Measurements from ENCODE around the gene PA2G4. TPM values are rescaled to one million over a fixed set of nuclear protein-coding genes. Genes with fewer than 3 reads are reported as not detected.

PA2G4 gene
- polyA plus RNA-seq, 1 donor from 2014 or later = 115 TPM

GRCh38 chr12:56078931-56079722 is 25.2 kb upstream of the PA2G4 start:
- no peaks in the 10 kb centered on the region for H3K9me3 ChIP-seq (ENCODE audit: low read length)
- H3K36me3 ChIP-seq (ENCODE audit: insufficient read depth, low read length) = no peaks in the 10 kb centered on the region
- H3K27me3 ChIP-seq (ENCODE audit: insufficient read depth, low read depth, low read length) = peaks cover 43% of the 10 kb centered on the region
- H3K9ac ChIP-seq (ENCODE audit: low read length) = peak overlapping the region; percentile 47
- TF ChIP-seq TAF1 (IDR thresholded peaks at IDR 0.05; ENCODE audit: low read depth) = no peak
- TF ChIP-seq MXI1 (conservative IDR thresholded peaks at IDR 0.05; ENCODE audit: poor library complexity, severe bottlenecking) = no peak
- no peak for TF ChIP-seq EZH2 (IDR thresholded peaks at IDR 0.05; ENCODE audit: borderline replicate concordance, insufficient read depth, low read length, poor library complexity, severe bottlenecking)
- TF ChIP-seq RAD21 (conservative IDR thresholded peaks at IDR 0.05) = no peak
- TF ChIP-seq, protein P1, sequence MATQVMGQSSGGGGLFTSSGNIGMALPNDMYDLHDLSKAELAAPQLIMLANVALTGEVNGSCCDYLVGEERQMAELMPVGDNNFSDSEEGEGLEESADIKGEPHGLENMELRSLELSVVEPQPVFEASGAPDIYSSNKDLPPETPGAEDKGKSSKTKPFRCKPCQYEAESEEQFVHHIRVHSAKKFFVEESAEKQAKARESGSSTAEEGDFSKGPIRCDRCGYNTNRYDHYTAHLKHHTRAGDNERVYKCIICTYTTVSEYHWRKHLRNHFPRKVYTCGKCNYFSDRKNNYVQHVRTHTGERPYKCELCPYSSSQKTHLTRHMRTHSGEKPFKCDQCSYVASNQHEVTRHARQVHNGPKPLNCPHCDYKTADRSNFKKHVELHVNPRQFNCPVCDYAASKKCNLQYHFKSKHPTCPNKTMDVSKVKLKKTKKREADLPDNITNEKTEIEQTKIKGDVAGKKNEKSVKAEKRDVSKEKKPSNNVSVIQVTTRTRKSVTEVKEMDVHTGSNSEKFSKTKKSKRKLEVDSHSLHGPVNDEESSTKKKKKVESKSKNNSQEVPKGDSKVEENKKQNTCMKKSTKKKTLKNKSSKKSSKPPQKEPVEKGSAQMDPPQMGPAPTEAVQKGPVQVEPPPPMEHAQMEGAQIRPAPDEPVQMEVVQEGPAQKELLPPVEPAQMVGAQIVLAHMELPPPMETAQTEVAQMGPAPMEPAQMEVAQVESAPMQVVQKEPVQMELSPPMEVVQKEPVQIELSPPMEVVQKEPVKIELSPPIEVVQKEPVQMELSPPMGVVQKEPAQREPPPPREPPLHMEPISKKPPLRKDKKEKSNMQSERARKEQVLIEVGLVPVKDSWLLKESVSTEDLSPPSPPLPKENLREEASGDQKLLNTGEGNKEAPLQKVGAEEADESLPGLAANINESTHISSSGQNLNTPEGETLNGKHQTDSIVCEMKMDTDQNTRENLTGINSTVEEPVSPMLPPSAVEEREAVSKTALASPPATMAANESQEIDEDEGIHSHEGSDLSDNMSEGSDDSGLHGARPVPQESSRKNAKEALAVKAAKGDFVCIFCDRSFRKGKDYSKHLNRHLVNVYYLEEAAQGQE (IDR thresholded peaks at IDR 0.05; ENCODE audit: borderline replicate concordance) = no peak
- peak; percentile 23 for TF ChIP-seq SMC3 (conservative IDR thresholded peaks at IDR 0.05; ENCODE audit: poor library complexity)
- no peak for TF ChIP-seq EP300 (conservative IDR thresholded peaks at IDR 0.05; ENCODE audit: poor library complexity, severe bottlenecking)
- no peak for TF ChIP-seq POLR2AphosphoS5 (IDR thresholded peaks at IDR 0.05)
- TF ChIP-seq CTCF (IDR thresholded peaks at IDR 0.05; ENCODE audit: poor library complexity, severe bottlenecking) = peak; percentile 73
- H4K20me1 ChIP-seq (ENCODE audit: insufficient read depth) = no peaks in the 10 kb centered on the region
- no peak overlapping the region for H3K27ac ChIP-seq (ENCODE audit: low read length)
- peak overlapping the region; percentile 80 for H3K4me2 ChIP-seq (ENCODE audit: low read length)
- H3F3A ChIP-seq (ENCODE audit: insufficient read depth, low read length, poor library complexity, severe bottlenecking) = no peaks in the 10 kb centered on the region
- H2AFZ ChIP-seq (ENCODE audit: low read depth, low read length) = no peak overlapping the region
- H3K9me2 ChIP-seq (ENCODE audit: insufficient read depth, low read length) = no peaks in the 10 kb centered on the region
- no peaks in the 10 kb centered on the region for H3K79me2 ChIP-seq (replicated peaks; ENCODE audit: insufficient read depth, low read length)
- H3K4me3 ChIP-seq (ENCODE audit: low read length) = peak overlapping the region; percentile 70

DNA sequence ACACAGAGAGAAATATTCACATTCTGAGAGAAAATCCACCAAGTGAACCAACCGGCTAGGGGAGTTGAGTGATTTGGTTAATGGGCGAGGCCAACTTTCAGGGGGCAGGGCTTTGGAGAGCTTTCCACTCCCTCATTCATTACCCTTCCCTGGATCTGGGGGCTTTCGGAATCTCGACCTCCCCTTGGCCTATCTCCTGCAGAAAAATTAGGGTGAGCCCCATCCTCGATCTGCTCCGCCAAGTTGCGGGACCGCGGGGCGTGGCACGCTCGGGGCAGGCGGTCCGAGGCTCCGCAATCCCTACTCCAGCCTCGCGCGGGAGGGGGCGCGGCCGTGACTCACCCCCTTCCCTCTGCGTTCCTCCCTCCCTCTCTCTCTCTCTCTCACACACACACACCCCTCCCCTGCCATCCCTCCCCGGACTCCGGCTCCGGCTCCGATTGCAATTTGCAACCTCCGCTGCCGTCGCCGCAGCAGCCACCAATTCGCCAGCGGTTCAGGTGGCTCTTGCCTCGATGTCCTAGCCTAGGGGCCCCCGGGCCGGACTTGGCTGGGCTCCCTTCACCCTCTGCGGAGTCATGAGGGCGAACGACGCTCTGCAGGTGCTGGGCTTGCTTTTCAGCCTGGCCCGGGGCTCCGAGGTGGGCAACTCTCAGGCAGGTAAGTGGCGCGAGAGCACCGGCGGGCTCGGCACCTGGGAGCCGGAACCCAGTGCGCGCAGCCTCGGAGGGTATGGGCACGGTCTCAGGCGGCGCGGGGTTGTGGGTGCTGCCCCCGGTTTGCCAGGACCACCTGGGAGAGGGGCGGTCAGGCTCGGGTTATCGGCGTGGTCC is 24.4 kb upstream of the PA2G4 start, which contains the start of gene ERBB3:
ERBB3 (plus strand) TSS at position 443 of the 833 bp plus-strand sequence; CDS start at position 579, 136 bp downstream.
- peak within 1 kb of the TSS; percentile 80 for H3K4me2 ChIP-seq (ENCODE audit: low read length)
- H3K9ac ChIP-seq (ENCODE audit: low read length) = peak within 1 kb of the TSS; percentile 47
- peak within 1 kb of the TSS; percentile 70 for H3K4me3 ChIP-seq (ENCODE audit: low read length)
- no peak within 1 kb of the TSS for H3K27ac ChIP-seq (ENCODE audit: low read length)
- H3K27me3 ChIP-seq (ENCODE audit: insufficient read depth, low read depth, low read length) = peaks cover 43% of the 10 kb centered on the region
- TF ChIP-seq, protein P1 (IDR thresholded peaks at IDR 0.05; ENCODE audit: borderline replicate concordance) = no peak
- TF ChIP-seq TAF1 (IDR thresholded peaks at IDR 0.05; ENCODE audit: low read depth) (no peak), EP300 (conservative IDR thresholded peaks at IDR 0.05; ENCODE audit: poor library complexity, severe bottlenecking) (no peak), RAD21 (conservative IDR thresholded peaks at IDR 0.05) (no peak), POLR2AphosphoS5 (IDR thresholded peaks at IDR 0.05) (no peak), EZH2 (IDR thresholded peaks at IDR 0.05; ENCODE audit: borderline replicate concordance, insufficient read depth, low read length, poor library complexity, severe bottlenecking) (no peak), MXI1 (conservative IDR thresholded peaks at IDR 0.05; ENCODE audit: poor library complexity, severe bottlenecking) (no peak), CTCF (IDR thresholded peaks at IDR 0.05; ENCODE audit: poor library complexity, severe bottlenecking) (no peak)
- no peaks in the 10 kb centered on the region for H3F3A ChIP-seq (ENCODE audit: insufficient read depth, low read length, poor library complexity, severe bottlenecking)
- H3K9me3 ChIP-seq (ENCODE audit: low read length) = no peaks in the 10 kb centered on the region
- peak within 1 kb of the TSS; percentile 33 for H2AFZ ChIP-seq (ENCODE audit: low read depth, low read length)
- no peaks in the 10 kb centered on the region for H3K36me3 ChIP-seq (ENCODE audit: insufficient read depth, low read length)
- H3K79me2 ChIP-seq (replicated peaks; ENCODE audit: insufficient read depth, low read length) = no peaks in the 10 kb centered on the region
- no peaks in the 10 kb centered on the region for H4K20me1 ChIP-seq (ENCODE audit: insufficient read depth)
- H3K9me2 ChIP-seq (ENCODE audit: insufficient read depth, low read length) = no peaks in the 10 kb centered on the region

Data from neural cell (in vitro differentiated cells).